OCI-LY3 (cell line): ENCODE results near the gene OR14A16.

Experiments used
- CTCF ChIP-seq: fragments of 200-600, 300-600 bp; sonication (generic); IDR thresholded peaks from 2 replicates; pipeline ENCODE4 v1.5.1; 2014; ENCODE audit warnings: antibody characterized with exemption, low read length, low read depth
- EZH2phosphoT487 ChIP-seq: fragments of 200-600 bp; shearing (Covaris generic); IDR thresholded peaks from 2 replicates; pipeline ENCODE4 v1.6.1; 2018; ENCODE audit warnings: antibody characterized with exemption, mixed run types, low read depth

- TF ChIP-seq CTCF, result no peak
- no peak for TF ChIP-seq EZH2phosphoT487
Measured at GRCh38 chr1:247845011-247845692, 21.2 kb upstream of the OR14A16 start.
